ENCODE measurements around the gene BRD4. TPM values are rescaled to one million over a fixed set of nuclear protein-coding genes. Genes with fewer than 3 reads are reported as not detected.

The BRD4 gene
- total RNA-seq, 2 donors from 2014 or later = 120 to 123 TPM

DNA sequence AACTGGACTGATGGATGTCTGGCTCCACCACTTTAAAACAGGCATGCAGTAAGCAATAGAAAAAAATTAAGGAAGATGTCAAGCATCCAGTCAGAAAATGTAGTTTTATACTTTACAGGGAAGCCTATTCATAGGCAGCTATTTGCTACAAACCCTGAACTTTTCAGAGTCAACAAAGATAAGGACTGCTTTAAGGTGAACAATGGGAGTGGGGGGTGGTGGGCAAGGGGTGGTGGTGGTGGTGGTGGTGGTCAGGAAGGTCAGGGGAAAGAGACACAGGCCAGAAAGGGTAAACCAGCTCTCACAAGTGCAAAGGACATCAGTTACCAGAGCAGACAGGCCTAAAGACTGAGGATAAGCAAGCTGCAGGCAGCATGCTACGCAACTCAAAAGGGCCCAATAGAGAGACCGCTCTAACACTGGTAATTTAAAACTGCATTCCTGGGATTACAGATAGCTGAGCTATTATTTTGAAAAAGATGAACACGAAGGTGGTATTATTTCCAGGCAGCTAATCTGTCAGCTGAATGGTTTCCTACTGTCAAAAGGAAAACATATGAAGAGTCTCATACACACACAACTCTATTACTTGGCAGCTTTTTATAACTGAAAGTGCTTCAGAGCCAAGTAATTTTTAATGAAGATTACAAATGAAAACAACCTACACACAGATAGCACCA is 14.8 kb downstream of the BRD4 start:
- Mint-ChIP-seq H3K27ac (peak overlapping the region; percentile 89), H3K27me3 (no peaks in the 10 kb centered on the region), H3K4me1 (peaks cover 70% of the 10 kb centered on the region), H3K4me3 (peak overlapping the region; percentile 82), H3K36me3 (ENCODE audit: low read depth) (no peaks in the 10 kb centered on the region)
- no peak for DNase-seq
- H3K9me3 ChIP-seq (ENCODE audit: control insufficient read depth, low read length, poor library complexity, severe bottlenecking) = no peaks in the 10 kb centered on the region
- no peak for ATAC-seq

DNA sequence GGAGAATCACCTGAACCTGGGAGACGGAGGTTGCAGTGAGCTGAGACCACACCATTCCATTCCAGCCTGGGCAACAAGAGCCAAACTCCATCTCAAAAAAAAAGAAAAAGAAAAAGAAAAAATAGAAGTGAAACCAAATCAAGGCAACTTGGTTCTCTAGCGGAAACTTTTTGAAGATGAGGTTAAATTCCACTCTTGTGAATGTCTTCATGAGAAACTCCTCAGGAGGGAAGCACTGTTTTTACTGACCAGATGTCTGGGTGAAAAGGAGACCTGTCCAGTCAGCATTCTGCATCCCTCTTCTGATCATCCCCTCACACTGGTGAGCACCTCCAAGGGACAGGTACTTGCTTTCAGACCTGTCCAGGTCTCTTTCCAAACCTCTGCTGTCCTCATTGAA is 15.8 kb downstream of the BRD4 start:
- no peaks in the 10 kb centered on the region for H3K9me3 ChIP-seq (ENCODE audit: control insufficient read depth, low read length, poor library complexity, severe bottlenecking)
- Mint-ChIP-seq H3K4me3 (peak overlapping the region; percentile 82), H3K4me1 (peaks cover 66% of the 10 kb centered on the region), H3K27ac (peak overlapping the region; percentile 89), H3K27me3 (no peaks in the 10 kb centered on the region), H3K36me3 (ENCODE audit: low read depth) (no peaks in the 10 kb centered on the region)
- DNase-seq = no peak
- no peak for ATAC-seq

DNA sequence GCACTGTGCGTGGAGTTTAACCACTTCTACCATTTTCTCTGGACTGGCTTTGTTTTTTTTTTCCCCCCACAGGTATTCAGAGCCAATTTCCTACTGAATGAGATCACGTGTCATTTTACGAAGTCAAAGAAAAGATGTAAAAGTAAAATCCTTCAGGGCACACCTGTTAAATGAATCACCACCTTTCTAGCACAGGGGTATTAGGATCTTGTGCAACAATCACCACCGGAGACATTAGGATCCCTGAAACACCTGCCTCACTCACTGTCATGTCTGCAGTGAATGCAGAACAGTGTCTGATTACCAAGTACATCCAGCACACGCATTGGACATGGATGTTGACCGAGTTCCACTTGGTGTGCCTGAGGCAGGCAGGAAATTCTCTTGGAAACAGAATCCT is 17.2 kb downstream of the BRD4 start:
- H3K9me3 ChIP-seq (ENCODE audit: control insufficient read depth, low read length, poor library complexity, severe bottlenecking) = no peaks in the 10 kb centered on the region
- peak overlapping the region; percentile 88 for H3K27ac Mint-ChIP-seq
- H3K36me3 Mint-ChIP-seq (ENCODE audit: low read depth) = no peaks in the 10 kb centered on the region
- DNase-seq (no peak), ATAC-seq (no peak)
- H3K4me3 Mint-ChIP-seq = peak overlapping the region; percentile 31
- peaks cover 60% of the 10 kb centered on the region for H3K4me1 Mint-ChIP-seq
- H3K27me3 Mint-ChIP-seq = no peaks in the 10 kb centered on the region

DNA sequence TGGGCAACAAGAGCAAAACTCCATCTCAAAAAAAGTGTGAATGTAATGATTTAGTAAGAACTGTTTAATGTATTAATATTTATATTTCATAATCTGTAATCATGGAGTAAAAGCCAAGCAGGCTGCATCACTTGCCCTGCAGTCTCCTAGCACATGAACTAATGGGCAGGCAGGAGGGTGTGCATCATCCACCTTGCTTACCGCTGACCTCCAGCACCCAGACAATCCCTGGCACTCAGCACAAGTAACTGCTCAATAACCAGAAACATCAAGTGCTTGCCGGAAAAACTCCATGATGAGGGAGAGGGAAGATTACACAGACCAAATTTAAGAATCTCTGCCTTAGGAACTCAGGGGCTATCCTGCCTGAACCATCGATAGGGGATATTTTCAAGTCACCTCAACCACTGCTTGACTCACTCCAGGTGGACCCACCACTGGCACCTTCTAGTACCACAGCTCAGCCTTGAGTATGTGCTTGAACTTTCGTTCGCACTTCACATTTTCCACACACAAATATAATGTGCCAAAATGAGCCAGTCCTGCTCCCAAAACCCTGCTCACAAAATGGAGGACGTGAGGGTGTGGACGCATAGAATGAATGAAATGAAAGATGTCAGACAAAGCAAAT is 18.6 kb downstream of the BRD4 start:
- H3K4me1 Mint-ChIP-seq = peaks cover 54% of the 10 kb centered on the region
- peak overlapping the region; percentile 88 for H3K27ac Mint-ChIP-seq
- DNase-seq = no peak
- H3K9me3 ChIP-seq (ENCODE audit: control insufficient read depth, low read length, poor library complexity, severe bottlenecking) = no peaks in the 10 kb centered on the region
- H3K4me3 Mint-ChIP-seq = peak overlapping the region; percentile 19
- H3K27me3 Mint-ChIP-seq = no peaks in the 10 kb centered on the region
- H3K36me3 Mint-ChIP-seq (ENCODE audit: low read depth) = no peaks in the 10 kb centered on the region
- ATAC-seq = no peak

DNA sequence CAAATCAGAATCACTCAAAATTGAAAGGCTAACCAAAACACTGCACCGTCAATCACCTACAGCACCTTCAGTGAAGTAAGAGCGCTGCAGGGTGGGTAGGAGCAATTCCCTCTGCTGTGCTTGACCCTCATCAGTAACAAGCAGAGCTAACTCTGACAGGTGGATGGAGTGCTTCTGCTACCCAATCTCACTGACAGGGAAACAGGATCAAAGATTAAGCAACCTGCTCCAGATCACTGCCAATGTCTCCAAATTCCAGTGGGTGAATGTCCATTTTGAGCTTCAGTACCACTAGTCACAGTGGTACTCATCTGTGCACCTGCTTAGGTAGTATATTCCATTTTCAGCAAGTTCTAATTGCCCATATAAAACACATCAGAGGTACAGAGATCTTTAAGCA is 25.2 kb downstream of the BRD4 start:
- peak overlapping the region; percentile 31 for H3K4me3 Mint-ChIP-seq
- no peak for ATAC-seq

DNA sequence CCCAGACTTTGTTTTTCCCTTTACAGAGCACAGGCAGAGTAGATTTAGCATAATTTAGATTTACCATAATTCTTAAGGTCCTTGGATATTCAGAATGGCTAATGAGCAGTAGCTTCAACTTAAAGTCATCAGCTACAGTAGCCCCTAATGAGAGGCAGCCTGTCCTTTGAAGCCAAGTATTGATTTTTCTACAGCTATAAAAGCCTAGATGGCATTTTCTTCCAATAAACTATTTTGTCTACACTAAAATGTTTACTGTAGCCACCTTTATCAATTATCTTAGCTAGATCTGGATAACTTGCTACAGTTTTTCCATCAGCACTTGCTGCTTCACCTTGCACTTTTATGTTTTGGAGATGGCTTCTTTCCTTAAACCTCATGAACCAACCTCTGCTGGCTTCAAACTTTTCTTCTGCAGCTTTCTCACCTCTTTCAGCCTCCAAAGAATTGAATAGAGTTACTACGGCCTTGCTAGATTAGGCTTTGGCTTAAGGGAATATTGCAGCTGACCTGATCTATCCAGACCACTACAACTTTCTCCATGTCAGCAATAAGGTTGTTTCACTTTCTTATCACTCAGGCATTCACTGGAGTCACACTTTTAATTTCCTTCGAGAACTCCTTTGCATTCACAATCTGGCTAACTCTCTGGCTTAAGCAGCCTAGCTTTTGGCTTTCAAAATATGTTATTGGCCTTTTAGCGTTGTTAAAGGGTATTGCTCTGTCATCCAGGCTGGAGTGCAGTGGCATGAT is 26.6 kb downstream of the BRD4 start:
- H3K27ac Mint-ChIP-seq = peak overlapping the region; percentile 79

More for the DNA sequence above, 25.2 kb downstream of the BRD4 start:
- Mint-ChIP-seq H3K36me3 (ENCODE audit: low read depth) (no peaks in the 10 kb centered on the region), H3K27me3 (no peaks in the 10 kb centered on the region), H3K4me1 (peaks cover 55% of the 10 kb centered on the region), H3K27ac (peak overlapping the region; percentile 79)
- DNase-seq = no peak
- H3K9me3 ChIP-seq (ENCODE audit: control insufficient read depth, low read length, poor library complexity, severe bottlenecking) = no peaks in the 10 kb centered on the region

DNA sequence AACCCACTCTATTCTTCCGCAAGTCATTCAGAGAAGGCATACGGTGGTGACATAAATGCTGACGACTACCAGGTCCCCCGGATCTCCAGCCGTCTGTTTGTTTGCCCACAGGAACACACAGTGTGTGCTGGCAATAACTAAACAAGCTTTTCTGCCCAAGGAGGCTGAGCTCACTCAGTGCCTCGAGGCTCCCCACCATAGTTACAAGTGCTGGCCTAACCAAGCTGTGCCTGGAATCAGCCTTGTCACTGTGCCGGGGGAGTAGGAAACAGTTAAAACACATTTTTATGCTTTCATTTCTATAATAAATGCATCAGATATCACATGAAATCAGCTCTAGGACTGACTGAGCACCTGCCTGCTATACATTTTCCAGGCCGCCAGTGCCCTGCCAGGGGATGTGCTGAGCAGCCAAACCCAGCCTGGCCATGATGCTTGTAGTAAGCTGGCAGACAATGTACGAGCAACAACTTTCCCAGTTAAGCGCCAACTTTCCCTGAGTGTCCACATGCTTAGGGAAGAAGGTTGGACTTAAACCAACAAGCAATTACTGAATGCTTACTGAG is 28.1 kb downstream of the BRD4 start:
- Mint-ChIP-seq H3K27me3 (no peaks in the 10 kb centered on the region), H3K36me3 (ENCODE audit: low read depth) (no peaks in the 10 kb centered on the region), H3K27ac (peak overlapping the region; percentile 4), H3K4me3 (peak overlapping the region; percentile 75), H3K4me1 (peaks cover 61% of the 10 kb centered on the region)
- H3K9me3 ChIP-seq (ENCODE audit: control insufficient read depth, low read length, poor library complexity, severe bottlenecking) = no peaks in the 10 kb centered on the region
- DNase-seq (no peak), ATAC-seq (peak; percentile 63)

More for the DNA sequence above, 26.6 kb downstream of the BRD4 start:
- H3K36me3 Mint-ChIP-seq (ENCODE audit: low read depth) = no peaks in the 10 kb centered on the region
- no peaks in the 10 kb centered on the region for H3K27me3 Mint-ChIP-seq
- ATAC-seq = no peak
- no peak for DNase-seq
- peak overlapping the region; percentile 43 for H3K4me3 Mint-ChIP-seq
- H3K4me1 Mint-ChIP-seq = peaks cover 55% of the 10 kb centered on the region
- H3K9me3 ChIP-seq (ENCODE audit: control insufficient read depth, low read length, poor library complexity, severe bottlenecking) = no peaks in the 10 kb centered on the region

DNA sequence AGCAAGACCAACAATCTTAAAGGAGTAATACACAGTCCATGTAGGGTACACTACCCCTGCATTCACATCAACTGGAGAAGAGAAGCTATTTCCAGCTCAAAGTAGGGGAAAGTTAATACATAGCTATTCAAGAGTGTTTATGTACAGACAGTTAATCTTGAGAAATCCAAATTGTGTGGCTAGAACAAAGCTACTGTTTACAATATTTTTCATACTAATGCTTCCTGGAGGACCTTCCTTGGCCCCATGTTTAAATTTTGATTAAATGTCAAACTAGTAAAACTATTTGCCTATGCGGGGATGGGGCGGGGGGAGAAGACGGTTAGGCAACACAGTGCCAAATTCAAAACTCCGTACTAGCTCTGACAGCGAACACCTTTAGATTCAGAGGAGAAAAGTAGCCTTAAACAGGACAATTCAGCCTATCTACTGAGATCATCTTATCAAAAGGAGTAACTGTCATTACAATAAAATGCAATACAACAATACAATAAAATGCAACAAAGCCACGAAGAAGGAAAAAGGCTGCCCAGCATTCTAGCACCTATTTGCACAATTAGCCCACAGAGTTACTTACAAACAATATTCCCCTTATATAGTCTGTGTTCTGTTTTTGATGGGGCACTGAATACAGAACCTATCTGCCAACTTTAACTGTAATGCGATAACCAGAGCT is 29.1 kb downstream of the BRD4 start:
- H3K27me3 Mint-ChIP-seq = no peaks in the 10 kb centered on the region
- H3K4me3 Mint-ChIP-seq = peak overlapping the region; percentile 75
- ATAC-seq = no peak
- no peak overlapping the region for H3K27ac Mint-ChIP-seq
- H3K4me1 Mint-ChIP-seq = peaks cover 69% of the 10 kb centered on the region
- H3K9me3 ChIP-seq (ENCODE audit: control insufficient read depth, low read length, poor library complexity, severe bottlenecking) = no peaks in the 10 kb centered on the region
- DNase-seq = no peak
- H3K36me3 Mint-ChIP-seq (ENCODE audit: low read depth) = no peaks in the 10 kb centered on the region

DNA sequence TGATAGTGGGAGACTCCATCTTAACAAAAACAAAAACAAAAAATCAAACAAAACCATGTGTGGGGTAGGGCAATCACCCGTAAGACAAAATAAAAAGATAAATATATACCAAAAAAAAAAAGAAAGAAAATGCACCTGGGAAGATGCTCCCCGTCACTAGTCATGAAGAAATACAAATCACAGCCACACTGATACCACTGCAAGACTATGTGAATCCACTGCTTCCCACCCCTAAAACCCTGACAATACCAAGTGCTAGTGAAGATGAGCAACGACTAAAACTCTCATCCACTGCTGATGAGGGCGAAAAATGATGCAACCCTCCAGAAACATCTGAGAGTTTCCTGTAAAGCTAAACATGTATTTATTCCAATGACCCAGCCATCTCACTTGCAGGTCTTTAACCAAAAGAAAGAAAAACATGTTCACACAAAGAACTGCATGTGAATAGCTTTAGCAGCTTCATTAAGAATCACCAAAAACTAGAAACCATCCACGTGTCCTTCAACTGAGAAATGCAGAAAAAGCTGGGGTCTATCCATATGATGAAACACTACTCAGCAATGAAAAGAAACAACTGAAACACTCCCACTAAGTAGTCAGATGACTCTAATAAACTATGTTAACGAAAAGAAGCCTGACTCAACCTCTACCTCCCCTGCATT is 31.7 kb downstream of the BRD4 start:
- no peaks in the 10 kb centered on the region for H3K9me3 ChIP-seq (ENCODE audit: control insufficient read depth, low read length, poor library complexity, severe bottlenecking)
- ATAC-seq (no peak), DNase-seq (no peak)
- H3K4me1 Mint-ChIP-seq = peaks cover 74% of the 10 kb centered on the region
- H3K4me3 Mint-ChIP-seq = peak overlapping the region; percentile 72
- H3K27me3 Mint-ChIP-seq = no peaks in the 10 kb centered on the region
- peak overlapping the region; percentile 90 for H3K27ac Mint-ChIP-seq
- no peaks in the 10 kb centered on the region for H3K36me3 Mint-ChIP-seq (ENCODE audit: low read depth)

DNA sequence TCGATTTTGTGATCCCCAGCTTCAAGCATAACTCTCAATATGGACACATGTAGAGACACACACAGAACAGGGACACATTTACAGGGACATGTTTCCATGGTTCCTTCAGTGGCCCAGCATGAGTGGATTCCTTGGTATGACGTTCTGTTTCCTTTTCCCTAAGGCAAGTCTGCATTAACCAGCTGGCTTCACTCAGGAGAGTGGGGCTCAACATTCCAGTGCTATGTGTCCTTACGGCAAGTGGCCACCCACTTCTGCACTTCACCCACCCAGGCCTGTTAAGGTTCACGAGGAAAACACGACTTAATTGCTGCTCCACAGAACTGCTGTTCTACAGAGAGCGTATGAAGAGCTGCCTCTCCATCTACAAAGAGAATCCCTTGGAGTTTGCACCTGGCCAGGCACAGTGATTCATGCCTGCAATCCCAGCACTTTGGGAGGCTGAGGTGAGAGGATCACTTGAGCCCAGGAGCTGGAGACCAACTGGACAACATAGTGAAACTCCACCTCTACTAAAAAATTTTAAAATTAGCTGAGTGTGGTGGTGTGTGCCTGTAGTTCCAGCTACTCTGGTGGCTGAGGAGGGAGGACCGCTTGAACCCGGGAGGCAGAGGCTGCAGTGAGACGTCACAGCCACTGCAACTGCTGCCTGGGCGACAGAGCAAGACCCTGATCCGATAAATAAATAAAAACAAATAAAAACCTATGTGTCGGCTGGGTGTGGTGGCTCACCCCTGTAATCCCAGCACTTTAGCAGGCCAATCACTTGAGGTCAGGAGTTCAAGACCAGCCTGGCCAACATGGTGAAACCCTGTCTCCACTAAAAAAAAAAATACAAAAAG is 32.5 kb downstream of the BRD4 start:
- H3K36me3 Mint-ChIP-seq (ENCODE audit: low read depth) = no peaks in the 10 kb centered on the region
- ATAC-seq = no peak
- peaks cover 82% of the 10 kb centered on the region for H3K4me1 Mint-ChIP-seq

DNA sequence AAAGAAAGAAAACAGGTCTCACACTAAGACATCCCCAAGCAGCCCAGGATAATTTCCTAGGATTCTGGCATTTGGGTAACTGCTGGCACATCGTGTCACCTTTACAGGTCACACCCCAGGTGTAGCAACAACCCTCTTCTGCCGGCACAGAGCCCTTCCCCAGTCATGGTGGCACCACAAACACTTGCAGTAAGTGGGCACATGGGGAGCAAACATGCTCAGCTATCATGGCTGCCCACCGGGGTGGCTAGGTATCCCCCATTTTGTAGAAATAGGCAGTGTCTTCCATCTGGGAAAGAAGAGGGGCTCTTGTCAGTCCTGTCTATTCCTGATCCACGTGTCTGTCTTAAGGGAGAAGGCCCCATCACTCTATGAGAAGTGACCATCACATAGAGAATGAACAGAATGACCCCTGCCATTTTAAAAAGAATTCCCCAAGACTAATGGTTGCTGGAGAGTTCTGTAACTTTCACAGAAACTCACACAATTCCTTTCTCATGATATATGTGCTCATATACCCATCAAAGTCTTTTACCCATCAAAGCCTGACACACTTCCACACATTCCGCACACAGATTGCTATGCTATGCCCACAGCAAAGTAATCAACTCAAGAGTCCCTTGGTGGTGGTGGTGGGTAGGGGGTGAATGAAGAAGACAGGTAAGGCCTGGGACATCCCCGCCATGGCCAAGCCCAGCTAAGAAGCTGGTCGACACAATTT is 33.3 kb downstream of the BRD4 start:
- ATAC-seq = no peak
- Mint-ChIP-seq H3K27ac (peak overlapping the region; percentile 90), H3K4me1 (peaks cover 82% of the 10 kb centered on the region), H3K27me3 (no peaks in the 10 kb centered on the region), H3K4me3 (peak overlapping the region; percentile 85), H3K36me3 (ENCODE audit: low read depth) (no peaks in the 10 kb centered on the region)
- no peaks in the 10 kb centered on the region for H3K9me3 ChIP-seq (ENCODE audit: control insufficient read depth, low read length, poor library complexity, severe bottlenecking)
- no peak for DNase-seq

More for the DNA sequence above, 32.5 kb downstream of the BRD4 start:
- Mint-ChIP-seq H3K27me3 (no peaks in the 10 kb centered on the region), H3K4me3 (peak overlapping the region; percentile 85), H3K27ac (peak overlapping the region; percentile 90)
- no peaks in the 10 kb centered on the region for H3K9me3 ChIP-seq (ENCODE audit: control insufficient read depth, low read length, poor library complexity, severe bottlenecking)
- no peak for DNase-seq

Measured in T-helper 17 cell (primary cell).